HG03469 (cell line): ENCODE results near the gene CFAP45.

Experiments
- ATAC-seq: cut with Tn5 transposase; IDR thresholded peaks from one replicate; pipeline ENCODE4 v1.9.1; 2021; ENCODE audit warnings: mild to moderate bottlenecking, moderate library complexity, moderate number of reproducible peaks; ENCODE audit not compliant: unreplicated experiment

Gene CFAP45

DNA sequence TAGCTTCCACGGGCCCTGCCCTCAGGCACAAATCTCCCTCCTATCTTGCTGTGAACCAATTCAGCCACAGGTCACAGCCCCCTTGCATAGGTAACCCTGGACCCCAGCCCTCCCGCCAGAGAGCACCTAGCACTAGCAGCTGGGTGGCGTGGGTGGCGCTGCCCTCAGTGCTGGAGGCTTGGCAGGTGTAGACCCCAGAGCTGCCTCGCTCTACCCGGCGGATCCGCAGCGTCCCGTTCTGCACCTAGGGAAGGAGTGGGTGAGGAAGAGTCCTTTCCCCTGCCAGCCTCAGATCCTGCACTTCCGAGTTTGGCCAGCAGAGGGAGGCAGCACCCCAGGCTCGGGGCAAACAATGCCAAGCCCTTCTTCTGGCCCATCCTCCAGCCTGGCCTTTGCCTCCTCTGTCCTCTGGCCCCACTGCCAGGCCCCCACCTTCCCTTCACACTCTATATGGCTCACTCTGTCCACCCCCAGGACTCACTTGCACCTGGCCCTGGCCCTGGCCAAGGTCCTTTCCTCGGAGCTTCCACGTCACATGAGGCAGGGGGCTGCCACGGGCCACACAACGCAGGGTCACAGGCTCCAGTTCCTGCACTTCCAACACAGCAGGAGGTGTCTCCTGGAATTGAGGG lies 36.4 kb upstream of the CFAP45 start:
- no peak for ATAC-seq

DNA sequence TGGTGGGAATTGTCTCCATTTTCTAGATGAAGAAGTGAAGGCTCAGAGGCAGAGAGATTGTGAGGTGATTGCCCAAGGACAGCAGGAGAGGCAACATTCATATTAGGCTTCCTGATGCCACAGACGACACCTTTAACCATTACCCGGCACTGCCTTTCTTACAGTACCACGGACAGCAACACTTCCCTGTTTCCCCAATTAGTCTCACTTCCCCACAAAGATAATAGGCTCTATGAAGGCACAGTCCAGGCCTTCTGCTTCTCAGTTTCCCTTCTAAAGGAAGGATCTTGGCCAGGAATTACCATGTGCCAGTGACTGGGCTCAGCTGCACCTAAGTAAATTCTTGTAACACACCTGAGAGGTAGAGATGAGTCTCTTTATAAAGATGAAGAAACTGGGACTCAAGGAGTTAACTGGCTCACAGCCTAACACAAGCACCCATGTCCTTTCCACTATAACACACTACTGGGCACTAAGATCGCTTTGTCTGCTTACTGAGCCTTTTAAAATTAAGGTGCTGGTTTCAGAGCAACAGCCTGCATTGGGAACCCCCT lies 35.8 kb upstream of the CFAP45 start:
- ATAC-seq: no peak

DNA sequence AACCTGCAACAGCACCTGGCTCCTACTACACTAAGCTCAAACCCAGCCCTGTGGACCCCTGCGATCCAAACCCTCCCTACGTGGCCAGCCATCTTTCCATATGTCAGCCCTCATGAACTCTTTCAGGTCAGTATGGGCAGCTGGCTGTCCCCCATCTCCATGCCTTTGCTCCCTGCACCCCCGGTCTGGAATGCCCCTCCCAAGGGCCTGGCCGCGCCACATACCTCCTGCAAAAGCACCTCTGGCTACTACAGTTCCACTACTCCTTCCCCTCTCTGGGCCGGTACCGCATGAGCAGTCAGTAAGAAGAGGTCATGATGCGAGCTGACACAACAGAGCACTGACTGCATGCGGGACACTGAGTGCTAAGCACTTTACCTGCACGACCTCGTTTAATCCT lies 35.3 kb upstream of the CFAP45 start:
- ATAC-seq: no peak

DNA sequence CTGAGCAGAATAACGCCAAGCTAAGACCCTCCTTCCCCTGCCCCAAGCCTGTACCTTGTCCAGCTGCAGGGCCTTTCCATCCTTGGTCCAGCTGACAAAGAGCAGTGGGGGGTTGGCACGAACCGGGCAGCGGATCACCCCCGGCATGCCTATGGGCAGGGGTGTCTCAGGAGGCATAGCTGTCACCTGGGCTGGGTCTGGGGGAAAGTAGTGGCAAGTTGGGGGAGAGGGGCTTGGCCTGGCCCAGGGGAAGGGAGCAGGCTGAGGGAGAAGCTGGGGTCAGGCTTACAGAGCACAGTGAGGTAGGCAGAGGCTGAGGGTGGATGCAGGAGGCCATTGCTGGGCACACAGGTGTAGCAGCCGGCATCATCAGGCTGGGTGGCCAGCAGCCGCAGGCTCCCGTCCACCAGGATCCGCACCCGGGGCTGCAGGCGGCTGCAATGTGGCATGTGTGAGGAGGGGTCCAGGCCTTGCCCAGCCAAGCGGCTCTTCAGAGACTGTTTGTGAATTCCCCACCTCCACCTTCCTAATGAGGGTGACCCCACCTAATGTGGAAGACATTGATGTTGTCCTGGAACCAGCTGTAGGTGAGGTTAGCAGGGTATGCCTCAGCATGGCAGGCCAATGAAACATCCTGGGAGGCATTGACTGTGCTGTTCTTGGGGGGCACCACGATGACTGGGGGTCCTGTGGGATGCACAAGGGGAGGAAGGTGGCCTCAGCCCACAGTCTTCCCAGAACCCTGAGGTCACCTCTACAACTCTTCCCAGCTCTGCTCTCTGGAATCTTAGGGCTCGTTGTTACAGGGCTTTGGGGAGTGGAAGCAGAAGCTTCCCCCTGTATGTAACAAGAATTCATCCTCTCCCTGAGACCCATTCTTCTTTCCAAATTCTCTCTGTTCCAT lies 34.4 kb upstream of the CFAP45 start:
- no peak for ATAC-seq

DNA sequence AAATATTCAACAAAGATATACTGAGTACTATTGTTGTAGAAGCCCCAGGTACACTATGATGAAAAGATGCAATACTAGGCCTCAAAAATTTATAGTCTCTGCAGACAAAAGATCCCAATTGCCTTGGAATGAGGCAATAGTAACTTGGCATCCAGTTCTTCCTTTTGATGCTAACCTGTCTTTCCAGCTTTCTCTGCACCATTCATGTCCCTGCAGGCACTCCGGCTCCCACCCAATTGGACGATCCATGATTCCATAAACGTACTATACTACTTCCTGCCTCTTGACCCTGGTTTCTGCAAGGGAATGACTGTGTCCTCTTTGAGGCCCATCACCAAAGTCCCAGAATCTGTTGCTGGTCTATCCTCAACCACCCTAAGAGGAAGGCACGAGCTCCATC lies 33.4 kb upstream of the CFAP45 start:
- no peak for ATAC-seq

DNA sequence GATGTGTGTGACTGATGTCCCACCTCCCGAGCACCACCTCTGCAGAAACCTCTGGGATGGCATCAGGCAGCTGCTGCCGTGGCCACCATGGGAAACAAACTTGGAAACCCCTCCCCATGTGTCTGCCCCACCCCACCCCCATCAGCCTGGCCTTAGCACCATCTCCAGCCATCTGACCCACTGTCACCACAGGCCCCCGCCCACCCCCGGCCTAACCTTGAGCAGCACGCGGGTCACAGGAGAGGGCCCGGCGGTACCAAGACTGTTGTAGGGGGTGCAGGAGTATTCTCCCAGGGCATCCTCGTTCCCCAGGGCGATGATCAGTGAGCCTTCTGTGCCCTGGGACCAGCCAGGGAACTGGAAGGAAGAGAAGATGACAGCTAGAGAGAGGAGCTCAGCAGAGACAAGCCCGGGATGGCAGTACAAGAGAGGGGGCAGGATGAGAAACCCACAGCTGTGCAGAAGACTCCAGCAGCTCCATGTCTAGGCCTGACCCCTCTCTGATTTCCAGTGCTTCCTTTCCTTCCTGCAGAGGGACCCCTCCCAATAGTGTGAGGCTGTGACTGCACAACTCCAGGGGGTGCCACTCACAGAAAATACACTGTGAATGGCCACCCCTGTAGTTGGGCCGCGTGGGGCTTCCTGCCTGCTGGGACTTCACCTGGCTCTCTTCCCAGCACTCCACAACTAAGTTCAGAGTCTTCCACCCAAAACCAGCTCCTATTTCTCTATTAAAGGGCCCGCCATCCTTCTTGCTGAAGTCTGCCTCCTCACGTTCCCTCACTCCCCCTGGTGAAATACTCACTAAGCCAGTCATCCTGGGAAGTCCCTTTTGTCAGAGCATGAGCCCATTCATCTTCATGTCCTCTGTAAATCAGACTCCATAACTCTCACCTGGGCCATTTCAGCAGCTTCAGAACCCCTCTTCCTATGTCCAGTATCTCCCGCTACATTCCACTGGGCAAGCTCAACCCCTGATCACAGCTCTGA lies 32.6 kb upstream of the CFAP45 start:
- no peak for ATAC-seq

DNA sequence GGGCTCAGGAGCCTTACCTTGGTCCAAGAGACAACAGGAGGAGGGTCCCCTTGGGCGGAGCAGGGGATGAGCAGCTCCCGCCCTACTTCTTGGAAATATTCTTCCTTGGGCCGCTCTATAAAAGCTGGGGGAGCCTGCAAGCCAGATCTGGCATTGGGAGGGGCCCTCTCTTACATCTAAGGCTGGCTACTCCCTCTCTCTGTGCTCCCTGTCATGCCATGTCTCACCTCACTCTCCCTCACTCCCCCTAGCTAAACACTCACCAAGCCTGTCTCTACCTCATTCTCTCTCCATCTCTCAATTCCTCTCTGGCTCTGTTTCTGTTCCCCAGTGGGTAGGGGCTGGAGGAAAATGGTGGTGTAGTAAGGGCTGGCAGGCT lies 31.8 kb upstream of the CFAP45 start:
- ATAC-seq: no peak

DNA sequence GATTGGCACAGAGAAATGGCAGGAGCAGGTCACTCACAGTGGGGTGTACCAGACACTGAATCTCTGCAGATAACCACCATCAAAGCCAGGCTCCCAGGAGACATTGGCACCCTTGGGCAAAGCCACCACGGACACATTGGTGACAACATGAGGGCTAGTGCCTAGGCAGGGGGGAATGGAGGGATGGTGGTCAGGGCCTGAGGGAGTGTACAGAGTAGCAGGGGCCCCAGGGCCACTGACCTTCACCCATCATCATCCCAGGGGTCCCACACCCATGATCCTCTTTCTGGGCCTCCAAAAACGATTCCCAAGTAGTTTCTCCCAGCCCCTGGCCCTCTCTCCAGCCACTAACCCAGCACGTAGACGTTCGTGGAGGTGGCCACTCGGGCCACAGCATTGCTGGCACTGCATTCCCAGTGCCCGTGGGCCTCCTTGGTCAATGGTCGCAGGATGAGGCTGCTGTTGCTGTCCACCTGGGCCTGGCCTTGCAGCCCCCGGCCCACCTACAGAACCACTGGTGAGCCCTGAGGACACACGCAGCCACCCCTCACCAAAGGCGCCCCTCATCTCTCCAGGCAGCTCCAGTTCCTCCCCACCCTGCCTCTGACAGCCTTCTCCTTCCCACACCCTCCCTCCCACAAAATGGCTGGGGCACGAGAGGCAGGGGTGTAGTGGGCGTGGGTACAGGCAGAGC lies 31.3 kb upstream of the CFAP45 start:
- no peak for ATAC-seq

DNA sequence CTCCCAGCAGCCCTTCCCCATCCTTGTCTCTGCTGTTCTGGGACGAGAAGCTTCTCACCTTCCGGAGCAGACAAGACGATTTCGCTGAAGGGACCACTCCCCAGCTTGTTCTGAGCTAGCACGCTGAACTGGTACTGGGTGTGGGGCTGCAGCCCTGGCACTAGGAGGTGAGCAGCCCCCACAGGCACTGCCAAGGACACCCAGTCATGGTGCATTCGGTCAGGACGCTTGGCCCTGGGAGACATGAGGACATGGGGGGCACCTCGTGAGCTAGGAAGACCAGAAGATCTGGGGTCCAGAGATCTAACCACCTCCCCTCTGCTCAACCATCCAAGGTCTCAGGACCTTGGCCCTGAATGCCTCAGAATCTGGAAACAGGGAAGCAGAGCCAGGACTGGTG lies 30.7 kb upstream of the CFAP45 start:
- ATAC-seq: no peak

DNA sequence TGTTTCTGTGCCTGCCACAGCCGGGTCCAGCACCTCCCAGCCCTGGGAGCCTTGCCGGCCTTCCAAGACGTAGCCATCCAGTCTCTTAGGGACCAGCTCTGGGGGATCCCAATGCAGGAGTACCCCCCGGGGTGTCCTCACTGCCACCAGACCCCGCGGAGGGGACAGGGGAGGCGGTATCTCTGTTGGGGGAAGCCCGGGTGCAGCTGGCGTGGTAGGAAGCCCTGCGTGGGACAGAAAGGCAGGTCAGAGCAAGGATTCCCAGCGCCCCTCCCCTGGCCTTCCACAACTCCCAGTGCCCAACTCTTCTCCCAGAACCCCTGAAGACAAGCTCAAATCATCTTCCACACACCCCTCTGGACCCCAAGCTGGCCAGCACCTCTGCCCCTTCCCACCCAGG lies 30.3 kb upstream of the CFAP45 start:
- ATAC-seq: no peak

DNA sequence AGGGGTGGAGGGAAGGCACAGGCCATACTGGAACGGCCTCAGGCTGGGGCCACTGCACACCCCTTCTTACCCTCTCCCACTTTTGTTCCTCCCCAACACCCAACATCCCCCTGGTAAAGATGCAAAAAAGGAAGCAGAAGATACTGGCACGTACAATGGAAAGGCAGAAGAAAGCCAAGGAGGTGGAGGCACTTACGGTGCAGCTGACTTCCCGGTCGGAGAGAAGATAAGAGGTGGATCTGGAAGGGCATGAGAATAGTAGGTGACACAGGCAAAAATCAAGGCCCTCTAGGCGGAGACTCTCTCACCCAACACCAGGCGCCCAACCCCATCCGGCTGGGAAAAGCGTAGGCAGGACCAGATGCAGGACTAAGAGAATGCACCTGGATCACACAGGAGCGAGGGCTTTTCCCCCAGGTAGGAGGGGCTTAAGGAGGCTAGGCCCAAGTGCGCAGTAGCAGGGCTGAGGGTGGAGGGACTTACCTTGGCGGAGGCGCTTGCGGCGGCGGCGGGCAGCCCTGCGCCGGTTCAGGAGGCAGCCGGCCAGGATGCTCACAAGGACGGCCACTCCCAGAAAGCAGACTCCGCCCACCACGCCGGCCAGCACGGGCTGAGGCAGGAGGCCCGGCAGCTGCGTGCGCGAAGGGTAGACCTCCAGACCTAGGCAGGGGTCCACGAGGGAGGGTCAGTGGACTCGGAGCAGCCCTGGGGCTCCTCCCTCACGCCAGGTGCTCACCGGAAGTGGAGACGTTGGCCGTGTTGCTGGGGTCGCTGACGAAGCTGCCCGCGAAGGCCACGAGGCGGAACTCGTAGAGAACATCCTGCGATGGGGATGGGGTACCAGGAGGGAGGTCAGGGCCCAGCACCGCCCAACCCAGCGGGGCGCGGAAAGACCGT lies 29.4 kb upstream of the CFAP45 start:
- no peak for ATAC-seq

DNA sequence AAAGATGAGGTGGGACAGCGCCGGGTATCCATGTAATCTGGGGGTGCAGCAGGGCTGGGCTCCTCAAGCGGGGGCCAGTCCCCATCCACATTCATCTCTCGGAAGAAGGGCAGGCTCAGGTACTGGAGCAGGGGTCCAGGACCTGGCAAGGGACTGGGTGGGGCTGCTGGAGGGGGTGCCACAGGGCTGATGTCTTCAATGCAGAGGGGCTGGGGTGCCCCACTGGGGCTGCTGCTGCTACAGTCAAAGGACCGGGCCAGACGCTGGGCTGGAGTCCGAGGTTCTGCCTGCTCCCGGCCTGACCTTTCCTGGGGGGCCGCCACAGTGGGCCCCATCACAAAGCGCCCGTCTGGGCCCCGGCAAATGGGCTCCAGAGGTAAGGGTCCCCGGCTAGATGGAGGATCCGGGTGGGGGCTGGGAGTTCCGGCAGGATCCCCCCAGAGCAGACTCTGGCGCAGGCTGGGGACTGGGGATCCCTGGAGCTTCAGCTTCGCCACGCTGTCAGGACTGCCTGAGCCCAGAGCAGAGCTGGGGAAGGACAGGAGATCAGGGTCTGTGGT lies 28.6 kb upstream of the CFAP45 start:
- ATAC-seq: no peak

DNA sequence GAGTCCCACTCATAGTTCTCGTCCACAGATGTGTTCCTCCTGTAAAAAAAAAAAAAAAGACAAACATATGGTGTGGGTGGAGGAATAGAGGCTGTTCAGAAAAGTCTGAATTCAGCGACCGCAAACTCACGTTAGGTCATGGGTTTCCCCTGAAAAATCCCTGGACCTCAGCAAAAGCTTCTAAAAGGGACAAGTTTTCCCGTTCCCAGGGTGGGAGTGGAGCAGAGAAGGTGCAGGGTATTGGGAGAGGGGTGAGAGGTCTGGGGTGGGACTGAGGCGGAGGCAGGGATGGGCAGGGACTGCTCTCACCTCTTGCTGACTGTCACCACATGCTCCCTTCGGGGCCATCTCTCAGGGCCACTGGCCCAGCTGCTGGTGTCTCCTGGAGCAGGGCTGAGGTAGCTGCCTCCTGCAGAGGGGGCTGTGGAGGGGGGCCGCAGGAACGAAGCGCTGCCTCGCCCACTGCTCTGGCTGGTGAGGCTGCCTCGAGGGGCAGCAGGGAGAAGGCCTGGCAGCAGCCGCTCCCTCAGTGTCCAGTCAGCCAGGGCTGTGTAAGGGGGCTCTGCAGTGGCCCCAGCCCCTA lies 28.0 kb upstream of the CFAP45 start:
- ATAC-seq: no peak

DNA sequence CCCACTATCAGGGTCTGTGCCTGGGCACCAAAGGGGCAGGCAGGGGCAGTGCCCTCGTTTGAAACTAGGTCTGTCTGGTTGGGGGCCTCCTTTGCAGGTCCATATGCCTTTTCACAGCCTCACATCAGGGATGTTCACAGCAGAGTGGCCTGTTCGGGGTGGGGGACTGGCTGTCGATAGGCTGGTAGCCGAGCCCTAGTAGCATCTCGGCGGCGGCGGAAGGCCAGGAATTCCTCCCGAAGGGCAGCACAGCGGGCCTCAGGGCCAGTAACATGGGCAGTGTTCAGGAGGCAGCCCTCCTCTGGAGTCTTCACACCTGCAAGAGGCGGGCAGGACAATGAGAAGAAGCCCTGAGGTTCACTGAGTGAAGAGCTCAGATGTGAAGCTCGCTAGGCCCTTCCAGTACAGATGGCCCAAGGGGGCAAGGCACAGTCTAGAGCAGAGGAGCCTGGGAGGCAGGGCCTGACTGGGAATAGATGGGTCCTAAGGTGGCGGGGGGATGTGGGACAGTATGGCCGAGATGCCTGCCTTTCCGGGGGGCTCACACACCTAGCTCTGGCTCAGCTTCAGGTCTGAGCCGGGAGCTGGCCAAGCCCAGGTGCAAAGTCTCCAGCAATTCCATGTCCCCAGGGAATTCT lies 27.4 kb upstream of the CFAP45 start:
- no peak for ATAC-seq

DNA sequence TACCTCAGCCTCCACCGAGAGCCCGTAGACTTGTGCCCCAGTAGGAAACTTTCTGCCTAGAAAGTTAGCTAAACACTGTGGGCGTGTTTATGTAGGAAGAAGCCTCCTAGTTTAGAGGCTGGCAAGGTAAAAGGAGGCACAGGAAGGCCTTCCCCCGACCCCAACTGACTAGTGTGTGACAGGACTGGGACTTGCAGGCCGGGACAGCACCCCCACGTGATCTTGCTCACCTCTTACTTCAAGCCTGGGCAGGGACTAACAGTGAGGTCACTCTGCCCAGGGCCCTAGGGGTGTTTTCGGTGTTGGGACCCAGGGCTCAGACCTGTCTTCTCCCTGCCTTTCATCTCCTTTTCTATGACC lies 25.7 kb upstream of the CFAP45 start:
- ATAC-seq: no peak

DNA sequence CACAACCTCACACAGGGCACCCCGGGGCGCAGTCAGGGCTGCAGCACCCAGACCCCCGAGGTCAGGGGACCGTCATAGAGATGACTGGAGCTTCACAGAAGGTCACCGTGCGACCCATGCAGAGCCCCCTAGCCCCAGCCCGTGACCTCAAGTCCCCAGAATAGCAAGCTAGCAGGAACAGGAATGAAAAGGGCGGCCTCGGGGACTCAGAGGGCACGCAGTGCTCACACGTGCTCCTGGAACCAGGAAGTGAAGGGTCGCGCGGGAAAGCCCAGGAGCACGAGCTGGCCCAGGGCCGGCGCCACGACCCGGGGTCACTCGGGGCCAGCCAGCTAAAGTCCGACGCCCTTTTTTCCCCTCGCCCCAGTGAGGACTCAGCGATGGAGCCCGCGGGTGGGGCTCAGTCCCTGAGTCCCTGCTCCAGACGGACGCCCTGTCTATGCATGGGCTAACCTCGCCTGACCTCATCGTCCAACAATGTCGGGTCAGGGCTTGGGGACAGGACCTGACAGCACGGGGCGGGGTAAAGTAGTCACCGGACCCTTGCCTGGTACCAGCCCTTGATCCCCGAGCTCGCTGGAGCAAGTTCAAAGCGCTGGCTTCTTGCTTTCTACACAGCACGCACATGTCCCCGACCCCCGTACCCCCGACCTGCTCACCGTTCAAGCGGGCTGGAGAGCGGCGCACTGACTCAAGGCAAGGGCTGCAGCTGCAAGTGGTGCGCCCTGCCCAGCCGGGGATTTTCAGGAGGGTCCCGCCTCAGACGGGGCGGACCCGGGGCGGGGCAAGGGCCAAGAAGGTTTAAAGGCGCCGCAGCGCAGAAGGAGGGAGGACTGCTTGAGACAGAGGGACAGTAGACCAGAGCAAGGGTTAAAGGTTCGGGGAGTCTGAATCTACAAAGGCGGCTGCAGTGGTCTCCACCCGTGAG lies 25.1 kb upstream of the CFAP45 start, which contains the start of gene TAGLN2:
TAGLN2 (minus strand) TSS at position 717 of the 928 bp plus-strand sequence. CDS start 4,998 bp downstream, outside the sequence.
- peak; percentile 53 for ATAC-seq
